PFSK-1 (cell line): ENCODE measurements around the gene AIFM3.

Experiments
- POLR2AphosphoS5 ChIP-seq: IDR thresholded peaks from 2 replicates; pipeline ENCODE4 v1.6.1; 2012; ENCODE audit warnings: low read depth, mild to moderate bottlenecking, control low read depth, low read length, moderate library complexity
- REST ChIP-seq, 2 experiments: IDR thresholded peaks; 2 replicates each; pipeline versions ENCODE4 v1.6.1 to v1.8.0; 2011 to 2012; ENCODE audit warnings: low read depth in 2 of 2, low read length in 2 of 2, control low read depth in 1 of 2, inconsistent platforms in 1 of 2, mild to moderate bottlenecking in 1 of 2, moderate library complexity in 1 of 2; ENCODE audit not compliant: insufficient read depth in 1 of 2
- SIN3A ChIP-seq: IDR thresholded peaks from 2 replicates; pipeline ENCODE4 v1.6.1; 2012; ENCODE audit warnings: mild to moderate bottlenecking, low read length, moderate library complexity, borderline replicate concordance; ENCODE audit not compliant: insufficient read depth
- TAF1 ChIP-seq: IDR thresholded peaks from 2 replicates; pipeline ENCODE4 v1.6.1; 2012; ENCODE audit warnings: low read length, control low read depth, borderline replicate concordance; ENCODE audit not compliant: insufficient read depth

GRCh38 chr22:20986365-20986764, 19.3 kb downstream of the AIFM3 start:
- TF ChIP-seq TAF1 = no peak
- TF ChIP-seq POLR2AphosphoS5 = no peak
- no peak for TF ChIP-seq SIN3A
- TF ChIP-seq REST (IDR thresholded peaks at IDR 0.05; ENCODE audit: insufficient read depth in 1 of 2, low read depth in 2 of 2, low read length in 2 of 2) = no peak
